PC-3 (cell line): ENCODE data around the gene RSPRY1. TPM values are rescaled to one million over a fixed set of nuclear protein-coding genes. Genes with fewer than 3 reads are reported as not detected.

Source experiments
- ATAC-seq: fragments of 200-7000 bp; cut with Tn5 transposase; 2 replicates; pipeline ENCODE4 v1.9.1; 2020; ENCODE audit warnings: mild to moderate bottlenecking, moderate library complexity
- BruUV-seq: library from RNA; stranded (reverse); fragments of 400-500 nt; replicated peaks from 2 replicates; lab custom pipeline; 2021; lab: Mats Ljungman, UMichigan
- CTCF ChIA-PET: fragments of 300-600 bp; sonication (Branson Sonifier 250); formaldehyde crosslinking; loops from one replicate; lab custom pipeline; 2022; ENCODE audit warnings: antibody characterized with exemption; lab: Charles Lee
- POLR2A ChIA-PET: fragments of 300-600 bp; sonication (Branson Sonifier 250); formaldehyde crosslinking; loops from one replicate; lab custom pipeline; 2022; ENCODE audit warnings: antibody characterized with exemption; ENCODE audit not compliant: unreplicated experiment; lab: Charles Lee
- DNase-seq: peaks from one replicate; pipeline ENCODE4 v3.0.0-alpha.2; 2015
- H2AFZ ChIP-seq: fragments of 300-600 bp; sonication (generic); 2 replicates; pipeline ENCODE4 v1.6.0; 2016; ENCODE audit warnings: antibody characterized with exemption, low read length
- H3F3A ChIP-seq: fragments of 300-600 bp; sonication (generic); one replicate; pipeline ENCODE4 v1.6.0; 2017; ENCODE audit warnings: antibody characterized with exemption, low read length, control low read depth, mild to moderate bottlenecking; ENCODE audit not compliant: unreplicated experiment
- H3K27ac ChIP-seq: fragments of 300-600 bp; sonication (generic); 2 replicates; pipeline ENCODE4 v1.5.1; 2016; ENCODE audit warnings: mild to moderate bottlenecking, low read length
- H3K27me3 ChIP-seq: fragments of 300-600 bp; sonication (generic); 2 replicates; pipeline ENCODE4 v1.6.1; 2016; ENCODE audit warnings: low read length, mixed read lengths
- H3K36me3 ChIP-seq: fragments of 300-600 bp; sonication (generic); 2 replicates; pipeline ENCODE4 v1.6.1; 2016; ENCODE audit warnings: low read depth, mixed run types, low read length, mixed read lengths
- H3K4me1 ChIP-seq: fragments of 300-600 bp; sonication (generic); 2 replicates; pipeline ENCODE4 v1.5.1; 2016; ENCODE audit warnings: low read length; ENCODE audit not compliant: insufficient read depth
- H3K4me2 ChIP-seq: fragments of 300-600 bp; sonication (generic); 2 replicates; pipeline ENCODE4 v1.6.0; 2016; ENCODE audit warnings: low read length
- H3K4me3 ChIP-seq: fragments of 300-600 bp; sonication (generic); 2 replicates; pipeline ENCODE4 v1.5.1; 2016; ENCODE audit warnings: mild to moderate bottlenecking, low read length, mixed read lengths
- H3K79me2 ChIP-seq: fragments of 300-600 bp; sonication (generic); 2 replicates; pipeline ENCODE4 v1.6.1; 2017; ENCODE audit warnings: low read length, mixed read lengths
- H3K9ac ChIP-seq: fragments of 300-600 bp; sonication (generic); 2 replicates; pipeline ENCODE4 v1.6.0; 2016; ENCODE audit warnings: mild to moderate bottlenecking, low read length
- H3K9me2 ChIP-seq: fragments of 300-600 bp; sonication (generic); replicated peaks from 2 replicates; pipeline ENCODE4 v1.6.1; 2016; ENCODE audit warnings: mixed run types, low read length, mixed read lengths
- H3K9me3 ChIP-seq: fragments of 300-600 bp; sonication (generic); 2 replicates; pipeline ENCODE4 v1.6.1; 2016; ENCODE audit warnings: low read length, mixed read lengths
- H4K20me1 ChIP-seq: fragments of 300-600 bp; sonication (generic); 2 replicates; pipeline ENCODE4 v1.6.1; 2016; ENCODE audit warnings: low read length, mixed read lengths
- EZH2 ChIP-seq: fragments of 300-600 bp; sonication (generic); IDR thresholded peaks from one replicate; pipeline ENCODE4 v1.6.1; 2017; ENCODE audit warnings: antibody characterized with exemption, mild to moderate bottlenecking, low read length; ENCODE audit not compliant: unreplicated experiment
- EZH2phosphoT487 ChIP-seq: fragments of 300-600 bp; sonication (generic); IDR thresholded peaks from 2 replicates; pipeline ENCODE4 v1.6.1; 2018; ENCODE audit warnings: mild to moderate bottlenecking, antibody characterized with exemption, low read length, borderline replicate concordance
- intact Hi-C: fragments of 100-400 bp; cut with micrococcal nuclease; formaldehyde crosslinking; loops from 2 replicates; pipeline ENCODE4 v1.9.0; 2023
- total RNA-seq: library from RNA; depleted of rRNA; stranded (reverse); fragments of >200 nt; gene quantifications from 2 replicates; pipeline ENCODE4 v1.2.3, GENCODE V29; 2014
- TF ChIP-seq, protein P1 (sequence below): fragments of 300-600 bp; sonication (generic); conservative IDR thresholded peaks from 2 replicates; pipeline ENCODE4 v1.5.1; 2017; ENCODE audit warnings: antibody characterized with exemption, low read depth, mild to moderate bottlenecking, low read length

RSPRY1 gene
- total RNA-seq, 1 experiment from 2014 or later, result 17.5 TPM

DNA sequence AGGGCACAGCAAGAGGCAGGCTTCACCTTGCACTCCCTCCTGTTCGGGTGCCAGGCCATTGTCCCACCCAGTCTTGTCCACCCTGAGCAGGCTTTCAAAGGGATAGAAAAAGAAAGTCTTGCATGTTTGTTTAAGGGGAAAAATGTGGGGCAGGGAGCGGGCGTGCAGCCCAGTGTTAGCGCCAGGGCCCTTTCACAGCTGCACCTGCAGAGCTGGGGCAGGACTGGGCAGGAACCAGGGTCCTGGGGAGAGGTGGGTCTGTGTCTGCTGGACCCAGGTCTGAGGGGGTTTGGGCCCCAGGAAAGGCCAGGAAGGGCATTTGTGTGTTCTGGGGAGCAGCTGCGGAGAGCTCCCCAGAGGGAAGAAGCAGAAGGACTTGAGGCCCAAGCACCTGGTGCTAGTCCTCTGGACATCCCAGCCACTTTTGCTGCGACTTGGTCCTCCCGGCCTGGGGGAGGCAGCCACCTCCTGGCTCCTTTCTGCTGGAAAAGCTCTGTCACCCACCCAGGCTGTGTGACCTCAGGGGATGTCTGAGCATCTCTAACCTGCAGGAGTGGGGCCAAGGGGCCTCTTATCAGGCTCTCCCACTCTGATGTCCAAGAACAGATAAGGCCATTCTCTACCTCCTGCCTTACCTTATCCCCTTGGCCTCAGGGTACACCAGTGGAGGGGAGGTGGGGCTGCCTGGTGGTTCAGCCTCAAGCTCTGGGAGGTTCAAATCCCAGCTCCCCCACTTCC lies 45.0 kb upstream of the RSPRY1 start:
- Histone ChIP-seq H3K9me2 (no peaks in the 10 kb centered on the region), H3K4me3 (no peak overlapping the region), H3K9ac (no peak overlapping the region), H3K4me1 (no peaks in the 10 kb centered on the region), H3K9me3 (no peaks in the 10 kb centered on the region), H3F3A (no peaks in the 10 kb centered on the region), H3K27me3 (no peaks in the 10 kb centered on the region), H3K4me2 (no peak overlapping the region), H3K36me3 (no peaks in the 10 kb centered on the region), H2AFZ (no peak overlapping the region), H3K27ac (no peak overlapping the region), H4K20me1 (no peaks in the 10 kb centered on the region), H3K79me2 (no peaks in the 10 kb centered on the region)
- no peak for TF ChIP-seq EZH2phosphoT487
- CTCF ChIA-PET, result no interaction called here
- no peak for DNase-seq
- POLR2A ChIA-PET, result no interaction called here
- no TSS peak for BruUV-seq
- intact Hi-C loops, result no loop called here
- ATAC-seq, result no peak

DNA sequence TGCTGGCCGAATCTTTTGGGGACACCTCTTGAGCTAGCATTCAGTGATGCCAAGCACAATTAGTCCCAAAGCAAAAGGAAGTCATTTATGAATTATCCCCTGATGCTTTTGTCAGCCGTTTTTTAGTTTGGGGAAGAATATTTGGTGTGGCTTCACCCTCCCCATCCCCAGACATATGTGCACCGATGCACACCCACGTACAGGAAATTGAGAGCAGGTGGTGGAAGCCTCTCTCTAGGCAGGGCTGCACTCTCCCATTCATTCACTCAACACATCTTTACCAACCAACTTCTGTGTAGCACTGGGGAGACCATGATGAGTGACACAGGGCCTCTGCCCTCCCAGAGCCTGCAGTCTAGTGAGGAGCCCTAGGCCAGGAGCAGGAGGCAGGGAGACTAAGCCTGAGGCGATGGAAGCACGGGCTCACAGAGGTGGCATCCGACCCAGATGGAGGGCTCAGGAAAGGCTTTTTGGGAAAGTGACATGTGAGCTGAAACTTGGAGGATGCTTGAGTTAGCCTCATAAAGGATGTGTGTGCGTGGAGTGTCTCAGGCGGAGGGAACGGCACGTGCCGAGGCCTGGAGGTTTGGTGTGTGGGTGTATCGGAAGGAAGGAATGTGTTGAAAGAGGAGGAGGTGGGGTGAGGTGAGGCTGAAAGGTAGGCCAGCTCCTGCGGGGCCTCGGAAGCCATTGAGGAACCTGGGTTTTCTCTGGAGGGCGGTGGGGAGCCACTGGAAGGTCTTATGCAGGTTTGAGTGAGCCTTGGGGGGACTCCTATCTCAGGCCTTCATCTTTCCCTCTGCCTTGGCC lies 44.1 kb upstream of the RSPRY1 start:
- CTCF ChIA-PET, result no interaction called here
- no TSS peak for BruUV-seq
- DNase-seq (no peak), ATAC-seq (no peak)
- Histone ChIP-seq H4K20me1 (no peaks in the 10 kb centered on the region), H2AFZ (no peak overlapping the region), H3K27ac (no peak overlapping the region), H3K36me3 (no peaks in the 10 kb centered on the region), H3K9me3 (no peaks in the 10 kb centered on the region), H3K4me3 (no peak overlapping the region), H3K27me3 (no peaks in the 10 kb centered on the region), H3K4me1 (no peaks in the 10 kb centered on the region), H3K9ac (no peak overlapping the region), H3K79me2 (no peaks in the 10 kb centered on the region), H3K4me2 (no peak overlapping the region), H3K9me2 (no peaks in the 10 kb centered on the region), H3F3A (no peaks in the 10 kb centered on the region)
- TF ChIP-seq, protein P1, sequence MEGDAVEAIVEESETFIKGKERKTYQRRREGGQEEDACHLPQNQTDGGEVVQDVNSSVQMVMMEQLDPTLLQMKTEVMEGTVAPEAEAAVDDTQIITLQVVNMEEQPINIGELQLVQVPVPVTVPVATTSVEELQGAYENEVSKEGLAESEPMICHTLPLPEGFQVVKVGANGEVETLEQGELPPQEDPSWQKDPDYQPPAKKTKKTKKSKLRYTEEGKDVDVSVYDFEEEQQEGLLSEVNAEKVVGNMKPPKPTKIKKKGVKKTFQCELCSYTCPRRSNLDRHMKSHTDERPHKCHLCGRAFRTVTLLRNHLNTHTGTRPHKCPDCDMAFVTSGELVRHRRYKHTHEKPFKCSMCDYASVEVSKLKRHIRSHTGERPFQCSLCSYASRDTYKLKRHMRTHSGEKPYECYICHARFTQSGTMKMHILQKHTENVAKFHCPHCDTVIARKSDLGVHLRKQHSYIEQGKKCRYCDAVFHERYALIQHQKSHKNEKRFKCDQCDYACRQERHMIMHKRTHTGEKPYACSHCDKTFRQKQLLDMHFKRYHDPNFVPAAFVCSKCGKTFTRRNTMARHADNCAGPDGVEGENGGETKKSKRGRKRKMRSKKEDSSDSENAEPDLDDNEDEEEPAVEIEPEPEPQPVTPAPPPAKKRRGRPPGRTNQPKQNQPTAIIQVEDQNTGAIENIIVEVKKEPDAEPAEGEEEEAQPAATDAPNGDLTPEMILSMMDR, result no peak
- no peak for TF ChIP-seq EZH2phosphoT487
- no peak for TF ChIP-seq EZH2
- intact Hi-C loops, result no loop called here
- POLR2A ChIA-PET, result no interaction called here

DNA sequence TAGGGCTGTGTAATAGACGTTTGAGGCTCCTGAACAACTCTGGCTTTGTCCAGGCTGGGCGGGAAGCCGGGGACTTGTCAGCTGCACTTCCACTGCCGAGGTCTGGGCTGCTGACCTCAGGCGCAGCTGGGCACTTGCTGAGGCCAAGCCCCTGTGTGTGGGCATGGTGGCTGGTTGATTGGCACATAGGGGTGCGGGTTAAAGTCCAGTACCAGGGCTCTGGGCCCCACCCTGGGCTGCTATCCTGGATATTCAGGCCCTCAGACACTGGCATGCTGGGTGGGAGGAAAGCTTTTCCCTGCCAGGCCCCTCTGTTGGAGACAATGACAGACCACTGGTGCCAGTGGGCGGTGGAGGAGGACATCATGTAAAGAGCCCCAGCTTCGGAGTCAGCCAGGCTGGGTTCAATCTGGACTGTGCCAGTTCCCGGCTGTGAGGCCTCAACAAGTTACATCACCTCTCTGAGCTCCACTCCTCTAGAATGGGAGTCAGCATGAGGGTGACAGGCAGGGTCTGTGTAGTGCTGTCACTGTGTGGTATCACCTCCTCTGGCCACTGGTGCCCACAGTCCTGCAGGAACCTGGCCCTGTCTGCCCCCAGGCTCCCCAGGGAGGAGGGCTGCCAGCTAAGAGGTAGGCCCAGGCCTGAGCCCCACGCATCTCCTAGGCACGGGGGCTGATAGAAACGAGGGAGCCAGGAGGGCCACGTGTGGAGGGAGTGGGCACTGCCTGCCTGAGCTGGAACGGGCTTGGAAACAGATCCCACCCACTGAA lies 42.8 kb upstream of the RSPRY1 start:
- no peak overlapping the region for H3K4me2 ChIP-seq
- H3K9me3 ChIP-seq, result no peaks in the 10 kb centered on the region
- H3K9me2 ChIP-seq, result no peaks in the 10 kb centered on the region
- H3K4me1 ChIP-seq, result no peaks in the 10 kb centered on the region
- H3K36me3 ChIP-seq, result no peaks in the 10 kb centered on the region
- intact Hi-C loops, result no loop called here
- H3K27ac ChIP-seq, result no peak overlapping the region
- TF ChIP-seq, protein P1, result no peak
- TF ChIP-seq EZH2phosphoT487 (no peak), EZH2 (no peak)
- H2AFZ ChIP-seq, result no peak overlapping the region
- H3K9ac ChIP-seq, result no peak overlapping the region
- ChIA-PET CTCF (no interaction called here), POLR2A (no interaction called here)
- ATAC-seq, result no peak
- no peaks in the 10 kb centered on the region for H3K27me3 ChIP-seq
- H3F3A ChIP-seq, result no peaks in the 10 kb centered on the region
- H3K4me3 ChIP-seq, result no peak overlapping the region
- no peaks in the 10 kb centered on the region for H3K79me2 ChIP-seq
- no TSS peak for BruUV-seq
- DNase-seq, result no peak
- no peaks in the 10 kb centered on the region for H4K20me1 ChIP-seq
